WTC11 (cell line): ENCODE results near the gene CDPF1. TPM values are rescaled to one million over a fixed set of nuclear protein-coding genes. Genes with fewer than 3 reads are reported as not detected.

ENCODE experiments used
- ATAC-seq: fragments of 200-7000 bp; cut with Tn5 transposase; 2 replicates; pipeline ENCODE4 v1.10.0; 2021; ENCODE audit warnings: mild to moderate bottlenecking, moderate library complexity
- CTCF ChIA-PET: fragments of 300-600 bp; sonication (Branson Sonifier 250); formaldehyde crosslinking; loops from one replicate; lab custom pipeline; 2021; ENCODE audit warnings: antibody characterized with exemption; lab: Charles Lee
- POLR2A ChIA-PET: fragments of 350-600 bp; sonication (Branson Sonifier 250); formaldehyde crosslinking; loops from one replicate; lab custom pipeline; 2021; ENCODE audit warnings: antibody characterized with exemption; lab: Charles Lee
- DNase-seq: peaks from one replicate; pipeline ENCODE4 v3.0.0; 2021; ENCODE audit warnings: low spot score
- H3K27ac Mint-ChIP-seq: 2 replicates; pipeline ENCODE4 v1.8.0; 2021; ENCODE audit warnings: mixed read lengths
- H3K27me3 Mint-ChIP-seq: 2 replicates; pipeline ENCODE4 v1.8.0; 2021; ENCODE audit warnings: low read depth, mild to moderate bottlenecking, moderate library complexity, mixed read lengths
- H3K36me3 Mint-ChIP-seq: 2 replicates; pipeline ENCODE4 v1.8.0; 2021; ENCODE audit warnings: mixed read lengths
- H3K4me1 Mint-ChIP-seq: 2 replicates; pipeline ENCODE4 v1.8.0; 2022; ENCODE audit warnings: mixed read lengths
- H3K4me3 Mint-ChIP-seq: 2 replicates; pipeline ENCODE4 v1.8.0; 2021; ENCODE audit warnings: mild to moderate bottlenecking, moderate library complexity, mixed read lengths
- H3K9me3 Mint-ChIP-seq: 2 replicates; pipeline ENCODE4 v1.8.0; 2021; ENCODE audit warnings: mixed read lengths
- ATF1 ChIP-seq: sonication (generic); formaldehyde crosslinking; IDR thresholded peaks from 2 replicates; pipeline ENCODE4 v1.8.1; 2023; ENCODE audit warnings: mild to moderate bottlenecking, moderate library complexity, missing genetic modification reagents
- ESRRA ChIP-seq: sonication (generic); formaldehyde crosslinking; IDR thresholded peaks from 2 replicates; pipeline ENCODE4 v1.8.1; 2022; ENCODE audit warnings: mild to moderate bottlenecking, missing genetic modification reagents, borderline replicate concordance
- GABPB1 ChIP-seq: sonication (generic); formaldehyde crosslinking; IDR thresholded peaks from 2 replicates; pipeline ENCODE4 v1.8.1; 2023; ENCODE audit warnings: mild to moderate bottlenecking, missing genetic modification reagents
- GTF2I ChIP-seq: fragments of 250-450 bp; sonication (Bioruptor Pico); conservative IDR thresholded peaks from 2 replicates; pipeline ENCODE4 v1.4.0; 2021; ENCODE audit warnings: mild to moderate bottlenecking
- HMGA2 ChIP-seq: fragments of 250-450 bp; sonication (Bioruptor Pico); IDR thresholded peaks from 2 replicates; pipeline ENCODE4 v1.4.0; 2021; ENCODE audit warnings: mild to moderate bottlenecking, moderate library complexity
- IRF2 ChIP-seq: sonication (generic); formaldehyde crosslinking; IDR thresholded peaks from 2 replicates; pipeline ENCODE4 v1.8.0; 2022; ENCODE audit warnings: low read depth, missing genetic modification reagents, borderline replicate concordance
- NR1H2 ChIP-seq: sonication (generic); formaldehyde crosslinking; IDR thresholded peaks from 2 replicates; pipeline ENCODE4 v1.9.0; 2021; ENCODE audit warnings: mild to moderate bottlenecking, moderate library complexity, missing genetic modification reagents
- RORB ChIP-seq: fragments of 250-450 bp; sonication (Bioruptor Pico); IDR thresholded peaks from 2 replicates; pipeline ENCODE4 v1.9.0; 2021; ENCODE audit warnings: mild to moderate bottlenecking
- SOX15 ChIP-seq: fragments of 250-450 bp; sonication (Bioruptor Pico); IDR thresholded peaks from 2 replicates; pipeline ENCODE4 v1.9.0; 2021; ENCODE audit warnings: mild to moderate bottlenecking
- SP1 ChIP-seq: sonication (generic); formaldehyde crosslinking; conservative IDR thresholded peaks from 2 replicates; pipeline ENCODE4 v1.8.1; 2022; ENCODE audit warnings: missing genetic modification reagents
- TCF7 ChIP-seq: sonication (generic); formaldehyde crosslinking; IDR thresholded peaks from 2 replicates; pipeline ENCODE4 v1.8.0; 2022; ENCODE audit warnings: mild to moderate bottlenecking, low read depth, missing genetic modification reagents, moderate library complexity
- ZNF219 ChIP-seq: sonication (generic); formaldehyde crosslinking; IDR thresholded peaks from 2 replicates; pipeline ENCODE4 v1.8.0; 2023; ENCODE audit warnings: missing genetic modification reagents, mild to moderate bottlenecking, borderline replicate concordance
- ZNF263 ChIP-seq: sonication (generic); formaldehyde crosslinking; IDR thresholded peaks from 2 replicates; pipeline ENCODE4 v1.8.1; 2022; ENCODE audit warnings: low read depth, mild to moderate bottlenecking, moderate library complexity, missing genetic modification reagents
- ZNF317 ChIP-seq: sonication (generic); formaldehyde crosslinking; IDR thresholded peaks from 2 replicates; pipeline ENCODE4 v1.8.1; 2023; ENCODE audit warnings: low read depth, mild to moderate bottlenecking, moderate library complexity, missing genetic modification reagents, borderline replicate concordance
- ZNF396 ChIP-seq: fragments of 250-450 bp; sonication (Bioruptor Pico); IDR thresholded peaks from 2 replicates; pipeline ENCODE4 v1.8.0; 2021; ENCODE audit warnings: mild to moderate bottlenecking, moderate library complexity, borderline replicate concordance
- ZNF671 ChIP-seq: fragments of 250-450 bp; sonication (Bioruptor Pico); IDR thresholded peaks from 2 replicates; pipeline ENCODE4 v1.8.0; 2021; ENCODE audit warnings: mild to moderate bottlenecking
- total RNA-seq: library from RNA; stranded (reverse); gene quantifications from 3 replicates; pipeline ENCODE4 v1.2.3, GENCODE V29; 2021
- TF ChIP-seq, protein P1 (sequence below): fragments of 250-450 bp; sonication (Bioruptor Pico); IDR thresholded peaks from 2 replicates; pipeline ENCODE4 v1.9.0; 2021; ENCODE audit warnings: mild to moderate bottlenecking
- TF ChIP-seq, protein P2 (sequence below): fragments of 200-600 bp; IDR thresholded peaks from 2 replicates; pipeline ENCODE4 v1.8.0; 2022; ENCODE audit warnings: antibody characterized with exemption
- TF ChIP-seq, protein P3 (sequence below): sonication (generic); formaldehyde crosslinking; IDR thresholded peaks from 2 replicates; pipeline ENCODE4 v1.8.0; 2023; ENCODE audit warnings: missing genetic modification reagents
- TF ChIP-seq, protein P4 (sequence below): sonication (generic); formaldehyde crosslinking; IDR thresholded peaks from 2 replicates; pipeline ENCODE4 v1.8.0; 2022; ENCODE audit warnings: mild to moderate bottlenecking, missing genetic modification reagents
- TF ChIP-seq, protein P5 (sequence below): sonication (generic); formaldehyde crosslinking; IDR thresholded peaks from 2 replicates; pipeline ENCODE4 v1.8.0; 2022; ENCODE audit warnings: mild to moderate bottlenecking, missing genetic modification reagents
- TF ChIP-seq, protein P6 (sequence below): sonication (generic); formaldehyde crosslinking; IDR thresholded peaks from 2 replicates; pipeline ENCODE4 v1.8.1; 2022; ENCODE audit warnings: mild to moderate bottlenecking, missing genetic modification reagents, moderate library complexity, borderline replicate concordance
- TF ChIP-seq, protein P7 (sequence below): sonication (generic); formaldehyde crosslinking; IDR thresholded peaks from 2 replicates; pipeline ENCODE4 v1.8.1; 2022; ENCODE audit warnings: low read depth, mild to moderate bottlenecking, moderate library complexity, missing genetic modification reagents, borderline replicate concordance
- TF ChIP-seq, protein P8 (sequence below): sonication (generic); formaldehyde crosslinking; IDR thresholded peaks from 2 replicates; pipeline ENCODE4 v1.8.0; 2022; ENCODE audit warnings: mild to moderate bottlenecking, missing genetic modification reagents

CDPF1 gene
- total RNA-seq, 1 experiment from 2014 or later, result 11.5 TPM

DNA sequence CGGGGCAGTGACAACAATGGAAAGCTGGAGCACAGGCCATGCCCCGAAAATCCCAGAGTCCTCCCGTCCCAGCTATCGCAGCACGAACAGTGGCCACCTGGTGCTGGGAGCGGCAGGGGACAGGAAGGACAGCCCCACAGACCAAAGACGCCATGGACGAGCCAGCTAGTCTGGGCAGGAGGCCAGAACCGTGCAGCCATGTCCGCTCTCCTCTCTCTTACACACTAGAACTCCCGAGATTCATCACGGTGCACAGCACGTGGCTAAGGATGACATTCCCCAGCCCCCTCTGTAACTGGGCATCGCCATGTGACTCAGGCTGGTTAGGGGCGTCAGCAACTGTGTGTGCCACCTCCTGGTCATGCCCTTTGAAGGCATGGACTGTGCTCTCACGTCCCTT is 4.6 kb downstream of the CDPF1 start (continued):
- TF ChIP-seq, protein P1, sequence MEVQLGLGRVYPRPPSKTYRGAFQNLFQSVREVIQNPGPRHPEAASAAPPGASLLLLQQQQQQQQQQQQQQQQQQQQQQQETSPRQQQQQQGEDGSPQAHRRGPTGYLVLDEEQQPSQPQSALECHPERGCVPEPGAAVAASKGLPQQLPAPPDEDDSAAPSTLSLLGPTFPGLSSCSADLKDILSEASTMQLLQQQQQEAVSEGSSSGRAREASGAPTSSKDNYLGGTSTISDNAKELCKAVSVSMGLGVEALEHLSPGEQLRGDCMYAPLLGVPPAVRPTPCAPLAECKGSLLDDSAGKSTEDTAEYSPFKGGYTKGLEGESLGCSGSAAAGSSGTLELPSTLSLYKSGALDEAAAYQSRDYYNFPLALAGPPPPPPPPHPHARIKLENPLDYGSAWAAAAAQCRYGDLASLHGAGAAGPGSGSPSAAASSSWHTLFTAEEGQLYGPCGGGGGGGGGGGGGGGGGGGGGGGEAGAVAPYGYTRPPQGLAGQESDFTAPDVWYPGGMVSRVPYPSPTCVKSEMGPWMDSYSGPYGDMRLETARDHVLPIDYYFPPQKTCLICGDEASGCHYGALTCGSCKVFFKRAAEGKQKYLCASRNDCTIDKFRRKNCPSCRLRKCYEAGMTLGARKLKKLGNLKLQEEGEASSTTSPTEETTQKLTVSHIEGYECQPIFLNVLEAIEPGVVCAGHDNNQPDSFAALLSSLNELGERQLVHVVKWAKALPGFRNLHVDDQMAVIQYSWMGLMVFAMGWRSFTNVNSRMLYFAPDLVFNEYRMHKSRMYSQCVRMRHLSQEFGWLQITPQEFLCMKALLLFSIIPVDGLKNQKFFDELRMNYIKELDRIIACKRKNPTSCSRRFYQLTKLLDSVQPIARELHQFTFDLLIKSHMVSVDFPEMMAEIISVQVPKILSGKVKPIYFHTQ (CRISPR knock-in tag), result no peak
- no peak for TF ChIP-seq ZNF396 (CRISPR knock-in tag)
- TF ChIP-seq, protein P2, sequence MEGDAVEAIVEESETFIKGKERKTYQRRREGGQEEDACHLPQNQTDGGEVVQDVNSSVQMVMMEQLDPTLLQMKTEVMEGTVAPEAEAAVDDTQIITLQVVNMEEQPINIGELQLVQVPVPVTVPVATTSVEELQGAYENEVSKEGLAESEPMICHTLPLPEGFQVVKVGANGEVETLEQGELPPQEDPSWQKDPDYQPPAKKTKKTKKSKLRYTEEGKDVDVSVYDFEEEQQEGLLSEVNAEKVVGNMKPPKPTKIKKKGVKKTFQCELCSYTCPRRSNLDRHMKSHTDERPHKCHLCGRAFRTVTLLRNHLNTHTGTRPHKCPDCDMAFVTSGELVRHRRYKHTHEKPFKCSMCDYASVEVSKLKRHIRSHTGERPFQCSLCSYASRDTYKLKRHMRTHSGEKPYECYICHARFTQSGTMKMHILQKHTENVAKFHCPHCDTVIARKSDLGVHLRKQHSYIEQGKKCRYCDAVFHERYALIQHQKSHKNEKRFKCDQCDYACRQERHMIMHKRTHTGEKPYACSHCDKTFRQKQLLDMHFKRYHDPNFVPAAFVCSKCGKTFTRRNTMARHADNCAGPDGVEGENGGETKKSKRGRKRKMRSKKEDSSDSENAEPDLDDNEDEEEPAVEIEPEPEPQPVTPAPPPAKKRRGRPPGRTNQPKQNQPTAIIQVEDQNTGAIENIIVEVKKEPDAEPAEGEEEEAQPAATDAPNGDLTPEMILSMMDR, result no peak
- TF ChIP-seq, protein P3, sequence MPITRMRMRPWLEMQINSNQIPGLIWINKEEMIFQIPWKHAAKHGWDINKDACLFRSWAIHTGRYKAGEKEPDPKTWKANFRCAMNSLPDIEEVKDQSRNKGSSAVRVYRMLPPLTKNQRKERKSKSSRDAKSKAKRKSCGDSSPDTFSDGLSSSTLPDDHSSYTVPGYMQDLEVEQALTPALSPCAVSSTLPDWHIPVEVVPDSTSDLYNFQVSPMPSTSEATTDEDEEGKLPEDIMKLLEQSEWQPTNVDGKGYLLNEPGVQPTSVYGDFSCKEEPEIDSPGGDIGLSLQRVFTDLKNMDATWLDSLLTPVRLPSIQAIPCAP (CRISPR knock-in tag), result no peak
- TF ChIP-seq, protein P4, sequence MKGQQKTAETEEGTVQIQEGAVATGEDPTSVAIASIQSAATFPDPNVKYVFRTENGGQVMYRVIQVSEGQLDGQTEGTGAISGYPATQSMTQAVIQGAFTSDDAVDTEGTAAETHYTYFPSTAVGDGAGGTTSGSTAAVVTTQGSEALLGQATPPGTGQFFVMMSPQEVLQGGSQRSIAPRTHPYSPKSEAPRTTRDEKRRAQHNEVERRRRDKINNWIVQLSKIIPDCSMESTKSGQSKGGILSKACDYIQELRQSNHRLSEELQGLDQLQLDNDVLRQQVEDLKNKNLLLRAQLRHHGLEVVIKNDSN (CRISPR knock-in tag), result no peak
- TF ChIP-seq SP1 (CRISPR knock-in tag), result no peak
- TF ChIP-seq ZNF263 (CRISPR knock-in tag), result no peak

DNA sequence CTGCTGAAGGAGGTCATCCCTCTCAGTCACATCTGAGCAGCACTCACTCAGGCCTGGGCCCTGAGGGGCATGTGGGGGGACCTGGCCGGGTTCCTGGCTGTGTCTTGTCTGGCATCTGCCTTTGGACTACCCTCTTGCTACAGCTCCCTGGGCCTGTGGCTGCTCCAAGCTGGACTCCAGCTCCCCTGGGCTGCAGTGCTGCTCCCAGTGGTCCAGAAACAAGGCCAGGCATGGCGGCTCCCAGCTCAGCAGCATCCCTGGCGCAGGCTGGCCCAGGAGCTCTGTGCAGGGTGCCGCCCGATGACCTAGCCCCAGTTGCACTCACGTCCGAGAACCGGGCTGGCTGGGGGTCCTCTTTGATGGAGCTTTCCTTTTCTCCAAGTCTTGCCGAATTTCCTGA is 5.3 kb downstream of the CDPF1 start:
- CTCF ChIA-PET, result interaction anchor here (0.6 to 2.4 kb wide), 2 partner anchors 18 to 319 kb away, joined by 3 to 7 read pairs; partner anchors contain the start of gene PKDREJ
- ATAC-seq, result no peak
- Mint-ChIP-seq H3K9me3 (no peaks in the 10 kb centered on the region), H3K36me3 (peaks cover 4% of the 10 kb centered on the region; the same call in 1 of the 2 replicates), H3K4me1 (peaks cover 3% of the 10 kb centered on the region; the same call in 1 of the 2 replicates), H3K4me3 (no peak overlapping the region), H3K27me3 (no peaks in the 10 kb centered on the region), H3K27ac (no peak overlapping the region)
- POLR2A ChIA-PET, result interaction anchor here (0.6 kb wide), 1 partner anchor 27 kb away, joined by 5 read pairs; no protein-coding TSS in a partner anchor
- DNase-seq, result no peak
- no peak for TF ChIP-seq GTF2I
- TF ChIP-seq ZNF671, result no peak
- TF ChIP-seq SOX15 (CRISPR knock-in tag), result no peak
- no peak for TF ChIP-seq NR1H2 (CRISPR knock-in tag)
- TF ChIP-seq ATF1 (CRISPR knock-in tag), result no peak
- no peak for TF ChIP-seq ZNF317 (CRISPR knock-in tag)
- no peak for TF ChIP-seq GABPB1
- TF ChIP-seq, protein P5, sequence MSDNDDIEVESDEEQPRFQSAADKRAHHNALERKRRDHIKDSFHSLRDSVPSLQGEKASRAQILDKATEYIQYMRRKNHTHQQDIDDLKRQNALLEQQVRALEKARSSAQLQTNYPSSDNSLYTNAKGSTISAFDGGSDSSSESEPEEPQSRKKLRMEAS (CRISPR knock-in tag), result no peak
- no peak for TF ChIP-seq ZNF219 (CRISPR knock-in tag)
- TF ChIP-seq HMGA2 (CRISPR knock-in tag), result no peak
- TF ChIP-seq RORB (CRISPR knock-in tag), result no peak
- TF ChIP-seq ESRRA (CRISPR knock-in tag), result no peak
- TF ChIP-seq, protein P6, sequence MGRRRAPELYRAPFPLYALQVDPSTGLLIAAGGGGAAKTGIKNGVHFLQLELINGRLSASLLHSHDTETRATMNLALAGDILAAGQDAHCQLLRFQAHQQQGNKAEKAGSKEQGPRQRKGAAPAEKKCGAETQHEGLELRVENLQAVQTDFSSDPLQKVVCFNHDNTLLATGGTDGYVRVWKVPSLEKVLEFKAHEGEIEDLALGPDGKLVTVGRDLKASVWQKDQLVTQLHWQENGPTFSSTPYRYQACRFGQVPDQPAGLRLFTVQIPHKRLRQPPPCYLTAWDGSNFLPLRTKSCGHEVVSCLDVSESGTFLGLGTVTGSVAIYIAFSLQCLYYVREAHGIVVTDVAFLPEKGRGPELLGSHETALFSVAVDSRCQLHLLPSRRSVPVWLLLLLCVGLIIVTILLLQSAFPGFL (CRISPR knock-in tag), result no peak
- TF ChIP-seq IRF2 (CRISPR knock-in tag), result no peak
- TF ChIP-seq, protein P7, sequence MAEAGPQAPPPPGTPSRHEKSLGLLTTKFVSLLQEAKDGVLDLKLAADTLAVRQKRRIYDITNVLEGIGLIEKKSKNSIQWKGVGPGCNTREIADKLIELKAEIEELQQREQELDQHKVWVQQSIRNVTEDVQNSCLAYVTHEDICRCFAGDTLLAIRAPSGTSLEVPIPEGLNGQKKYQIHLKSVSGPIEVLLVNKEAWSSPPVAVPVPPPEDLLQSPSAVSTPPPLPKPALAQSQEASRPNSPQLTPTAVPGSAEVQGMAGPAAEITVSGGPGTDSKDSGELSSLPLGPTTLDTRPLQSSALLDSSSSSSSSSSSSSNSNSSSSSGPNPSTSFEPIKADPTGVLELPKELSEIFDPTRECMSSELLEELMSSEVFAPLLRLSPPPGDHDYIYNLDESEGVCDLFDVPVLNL (CRISPR knock-in tag), result no peak
- TF ChIP-seq, protein P8, sequence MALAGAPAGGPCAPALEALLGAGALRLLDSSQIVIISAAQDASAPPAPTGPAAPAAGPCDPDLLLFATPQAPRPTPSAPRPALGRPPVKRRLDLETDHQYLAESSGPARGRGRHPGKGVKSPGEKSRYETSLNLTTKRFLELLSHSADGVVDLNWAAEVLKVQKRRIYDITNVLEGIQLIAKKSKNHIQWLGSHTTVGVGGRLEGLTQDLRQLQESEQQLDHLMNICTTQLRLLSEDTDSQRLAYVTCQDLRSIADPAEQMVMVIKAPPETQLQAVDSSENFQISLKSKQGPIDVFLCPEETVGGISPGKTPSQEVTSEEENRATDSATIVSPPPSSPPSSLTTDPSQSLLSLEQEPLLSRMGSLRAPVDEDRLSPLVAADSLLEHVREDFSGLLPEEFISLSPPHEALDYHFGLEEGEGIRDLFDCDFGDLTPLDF (CRISPR knock-in tag), result no peak
- no peak for TF ChIP-seq TCF7
